Measurements from ENCODE around the gene ROR1.
"Not testable (repeated sequence)": the region's sequence is repeated elsewhere in the genome, so short reads cannot be mapped to it uniquely, and the experiment has no call there.

ROR1 gene

GRCh38 chr1:64199154-64199553 is 425.3 kb downstream of the ROR1 start:
- DNase-seq: no peak

- no peak for DNase-seq
Measured at GRCh38 chr1:64200064-64200463, 426.2 kb downstream of the ROR1 start.

GRCh38 chr1:64203420-64203819 is 429.6 kb downstream of the ROR1 start, which contains the start of gene UBE2U:
Gene UBE2U (plus strand): TSS chr1:64203623. CDS start chr1:64204051, 428 bp downstream.
- DNase-seq: no peak

- DNase-seq: no peak
Measured at GRCh38 chr1:64209221-64209620, 435.4 kb downstream of the ROR1 start.

GRCh38 chr1:64212031-64212430 is 438.2 kb downstream of the ROR1 start:
- DNase-seq: no peak

GRCh38 chr1:64215576-64215975 is 441.8 kb downstream of the ROR1 start:
- no peak for DNase-seq

- DNase-seq: no peak
Measured at GRCh38 chr1:64220241-64220640, 446.4 kb downstream of the ROR1 start.

- no peak for DNase-seq
Measured at GRCh38 chr1:64223329-64224151, 449.7 kb downstream of the ROR1 start.

- not testable (repeated sequence) for DNase-seq
Measured at GRCh38 chr1:64224236-64224635, 450.4 kb downstream of the ROR1 start.

- DNase-seq: no peak
Measured at GRCh38 chr1:64228167-64228957, 454.5 kb downstream of the ROR1 start.

- DNase-seq: no peak
Measured at GRCh38 chr1:64229307-64229706, 455.5 kb downstream of the ROR1 start.

All from activated CD4-positive, CD25-positive, alpha-beta regulatory T cell (primary cell).